GM23338 (cell line): Measurements from ENCODE around the gene CASR. TPM values are rescaled to one million over a fixed set of nuclear protein-coding genes. Genes with fewer than 3 reads are reported as not detected.

Source experiments
- ATAC-seq: fragments of 200-7000 bp; cut with Tn5 transposase; 3 replicates; pipeline ENCODE4 v1.9.1; 2020
- DNase-seq: peaks from one replicate; pipeline ENCODE4 v3.0.0-alpha.2; 2015; ENCODE audit warnings: low spot score
- H2AFZ ChIP-seq: fragments of 200-600 bp; sonication (generic); 2 replicates; pipeline ENCODE4 v1.8.0; 2016; ENCODE audit warnings: antibody characterized with exemption, mild to moderate bottlenecking, moderate library complexity
- H3F3A ChIP-seq: fragments of 200-600 bp; sonication (generic); replicated peaks from 2 replicates; pipeline ENCODE4 v1.8.0; 2017; ENCODE audit warnings: antibody characterized with exemption, mixed run types, low read depth
- H3K27ac ChIP-seq: fragments of 200-600 bp; sonication (generic); 2 replicates; pipeline ENCODE4 v1.6.1; 2016; ENCODE audit warnings: low read depth
- H3K27me3 ChIP-seq: fragments of 200-600 bp; sonication (generic); 2 replicates; pipeline ENCODE4 v1.8.0; 2016; ENCODE audit warnings: mild to moderate bottlenecking, mixed run types, moderate library complexity; ENCODE audit not compliant: insufficient read depth
- H3K36me3 ChIP-seq: fragments of 200-600 bp; sonication (generic); 2 replicates; pipeline ENCODE4 v1.8.0; 2016; ENCODE audit warnings: mild to moderate bottlenecking; ENCODE audit not compliant: insufficient read depth
- H3K4me1 ChIP-seq: fragments of 200-600 bp; sonication (generic); 2 replicates; pipeline ENCODE4 v1.8.0; 2016; ENCODE audit warnings: mild to moderate bottlenecking, moderate library complexity; ENCODE audit not compliant: insufficient read depth
- H3K4me2 ChIP-seq: fragments of 200-600 bp; sonication (generic); 2 replicates; pipeline ENCODE4 v1.7.1; 2017; ENCODE audit warnings: mixed run types
- H3K4me3 ChIP-seq: fragments of 200-600 bp; sonication (generic); 2 replicates; pipeline ENCODE4 v1.6.1; 2016; ENCODE audit warnings: mixed run types
- H3K79me2 ChIP-seq: fragments of 200-600 bp; sonication (generic); replicated peaks from 2 replicates; pipeline ENCODE4 v1.8.0; 2017; ENCODE audit warnings: mild to moderate bottlenecking; ENCODE audit not compliant: insufficient read depth
- H3K9me2 ChIP-seq: fragments of 200-600 bp; sonication (generic); 2 replicates; pipeline ENCODE4 v1.8.0; 2017; ENCODE audit not compliant: insufficient read depth
- H4K20me1 ChIP-seq: fragments of 200-600 bp; sonication (generic); replicated peaks from 2 replicates; pipeline ENCODE4 v1.8.0; 2017; ENCODE audit warnings: mild to moderate bottlenecking; ENCODE audit not compliant: insufficient read depth
- H3K27ac Mint-ChIP-seq: 2 replicates; pipeline ENCODE4 v1.8.0; 2020; ENCODE audit warnings: inconsistent platforms, mild to moderate bottlenecking, moderate library complexity, mixed read lengths
- H3K27me3 Mint-ChIP-seq: 3 replicates; pipeline ENCODE4 v1.8.0; 2022; ENCODE audit warnings: low read depth, mild to moderate bottlenecking, moderate library complexity, mixed read lengths, inconsistent platforms; ENCODE audit not compliant: insufficient read depth, poor library complexity
- H3K36me3 Mint-ChIP-seq: 3 replicates; pipeline ENCODE4 v1.8.0; 2021; ENCODE audit warnings: low read depth, mild to moderate bottlenecking, inconsistent platforms, moderate library complexity, mixed read lengths
- H3K4me1 Mint-ChIP-seq: 3 replicates; pipeline ENCODE4 v1.8.0; 2020; ENCODE audit warnings: mild to moderate bottlenecking, inconsistent platforms, mixed read lengths
- H3K4me3 Mint-ChIP-seq: 3 replicates; pipeline ENCODE4 v1.8.0; 2021; ENCODE audit warnings: moderate library complexity, mild to moderate bottlenecking, inconsistent platforms, mixed read lengths
- H3K9me3 Mint-ChIP-seq: 3 replicates; pipeline ENCODE4 v1.8.0; 2020; ENCODE audit warnings: moderate library complexity, mild to moderate bottlenecking, inconsistent platforms, mixed read lengths
- CREB1 ChIP-seq: fragments of 250-450 bp; sonication (Bioruptor Pico); IDR thresholded peaks from 2 replicates; pipeline ENCODE4 v1.5.0; 2020; ENCODE audit warnings: low read depth, mild to moderate bottlenecking, moderate library complexity
- EZH2phosphoT487 ChIP-seq: fragments of 200-600 bp; sonication (generic); IDR thresholded peaks from one replicate; pipeline ENCODE4 v1.8.1; 2018; ENCODE audit warnings: antibody characterized with exemption; ENCODE audit not compliant: unreplicated experiment
- POLR2AphosphoS5 ChIP-seq: IDR thresholded peaks from 2 replicates; pipeline ENCODE4 v1.6.1; 2016; ENCODE audit warnings: antibody characterized with exemption, low read depth
- STAT1 ChIP-seq: IDR thresholded peaks from one replicate; pipeline ENCODE4 v1.6.1; 2016; ENCODE audit warnings: antibody characterized with exemption; ENCODE audit not compliant: unreplicated experiment
- polyA plus RNA-seq: library from polyadenylated mRNA; unstranded; fragments of >200 nt; fragmentation: Nextera tagmentation; extraction: Ambion mirVana; gene quantifications from 2 replicates; pipeline ENCODE4 v1.2.1, GENCODE V29; 2016
- total RNA-seq: library from RNA; depleted of rRNA; stranded (reverse); fragments of >200 nt; shearing (Covaris generic); gene quantifications from 2 replicates; pipeline ENCODE4 v1.2.3, GENCODE V29; 2014
- TF ChIP-seq, protein P1 (sequence below): fragments of 250-450 bp; sonication (Bioruptor Pico); IDR thresholded peaks from 2 replicates; pipeline ENCODE4 v1.5.0; 2020; ENCODE audit warnings: mild to moderate bottlenecking, moderate library complexity
- TF ChIP-seq, protein P2 (sequence below), 2 experiments: fragments of 200-600 bp in 1 of 2; sonication (generic) in 1 of 2; conservative IDR thresholded peaks; 2 replicates each; pipeline versions ENCODE4 v1.5.1 to v1.6.1; 2016 to 2017; ENCODE audit warnings: antibody characterized with exemption in 2 of 2, low read depth in 2 of 2, mild to moderate bottlenecking in 2 of 2, moderate library complexity in 1 of 2

CASR gene
- total and polyA plus RNA-seq, 2 experiments from 2014 or later, result 0.08 to 0.56 TPM

DNA sequence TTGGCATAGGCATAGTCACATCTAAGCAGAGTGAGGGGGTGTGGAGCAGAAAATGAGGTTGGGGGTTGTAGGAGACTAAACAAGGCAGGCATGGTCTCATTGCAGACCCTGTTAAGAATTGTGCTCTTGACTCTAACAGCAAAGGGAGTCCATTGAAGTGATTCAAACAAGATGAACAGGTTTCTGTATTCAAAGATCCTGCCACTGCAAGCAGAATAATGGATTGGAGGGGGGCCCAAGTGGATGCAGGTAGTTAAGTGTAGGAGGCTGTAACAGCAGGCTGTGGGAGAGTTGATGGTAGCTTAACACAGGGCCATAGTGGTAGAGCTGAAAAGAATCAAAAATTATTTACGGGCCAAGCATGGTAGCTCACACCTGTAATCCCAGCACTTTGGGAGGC, 34.4 kb downstream of the CASR start (continued):
- TF ChIP-seq, protein P1, sequence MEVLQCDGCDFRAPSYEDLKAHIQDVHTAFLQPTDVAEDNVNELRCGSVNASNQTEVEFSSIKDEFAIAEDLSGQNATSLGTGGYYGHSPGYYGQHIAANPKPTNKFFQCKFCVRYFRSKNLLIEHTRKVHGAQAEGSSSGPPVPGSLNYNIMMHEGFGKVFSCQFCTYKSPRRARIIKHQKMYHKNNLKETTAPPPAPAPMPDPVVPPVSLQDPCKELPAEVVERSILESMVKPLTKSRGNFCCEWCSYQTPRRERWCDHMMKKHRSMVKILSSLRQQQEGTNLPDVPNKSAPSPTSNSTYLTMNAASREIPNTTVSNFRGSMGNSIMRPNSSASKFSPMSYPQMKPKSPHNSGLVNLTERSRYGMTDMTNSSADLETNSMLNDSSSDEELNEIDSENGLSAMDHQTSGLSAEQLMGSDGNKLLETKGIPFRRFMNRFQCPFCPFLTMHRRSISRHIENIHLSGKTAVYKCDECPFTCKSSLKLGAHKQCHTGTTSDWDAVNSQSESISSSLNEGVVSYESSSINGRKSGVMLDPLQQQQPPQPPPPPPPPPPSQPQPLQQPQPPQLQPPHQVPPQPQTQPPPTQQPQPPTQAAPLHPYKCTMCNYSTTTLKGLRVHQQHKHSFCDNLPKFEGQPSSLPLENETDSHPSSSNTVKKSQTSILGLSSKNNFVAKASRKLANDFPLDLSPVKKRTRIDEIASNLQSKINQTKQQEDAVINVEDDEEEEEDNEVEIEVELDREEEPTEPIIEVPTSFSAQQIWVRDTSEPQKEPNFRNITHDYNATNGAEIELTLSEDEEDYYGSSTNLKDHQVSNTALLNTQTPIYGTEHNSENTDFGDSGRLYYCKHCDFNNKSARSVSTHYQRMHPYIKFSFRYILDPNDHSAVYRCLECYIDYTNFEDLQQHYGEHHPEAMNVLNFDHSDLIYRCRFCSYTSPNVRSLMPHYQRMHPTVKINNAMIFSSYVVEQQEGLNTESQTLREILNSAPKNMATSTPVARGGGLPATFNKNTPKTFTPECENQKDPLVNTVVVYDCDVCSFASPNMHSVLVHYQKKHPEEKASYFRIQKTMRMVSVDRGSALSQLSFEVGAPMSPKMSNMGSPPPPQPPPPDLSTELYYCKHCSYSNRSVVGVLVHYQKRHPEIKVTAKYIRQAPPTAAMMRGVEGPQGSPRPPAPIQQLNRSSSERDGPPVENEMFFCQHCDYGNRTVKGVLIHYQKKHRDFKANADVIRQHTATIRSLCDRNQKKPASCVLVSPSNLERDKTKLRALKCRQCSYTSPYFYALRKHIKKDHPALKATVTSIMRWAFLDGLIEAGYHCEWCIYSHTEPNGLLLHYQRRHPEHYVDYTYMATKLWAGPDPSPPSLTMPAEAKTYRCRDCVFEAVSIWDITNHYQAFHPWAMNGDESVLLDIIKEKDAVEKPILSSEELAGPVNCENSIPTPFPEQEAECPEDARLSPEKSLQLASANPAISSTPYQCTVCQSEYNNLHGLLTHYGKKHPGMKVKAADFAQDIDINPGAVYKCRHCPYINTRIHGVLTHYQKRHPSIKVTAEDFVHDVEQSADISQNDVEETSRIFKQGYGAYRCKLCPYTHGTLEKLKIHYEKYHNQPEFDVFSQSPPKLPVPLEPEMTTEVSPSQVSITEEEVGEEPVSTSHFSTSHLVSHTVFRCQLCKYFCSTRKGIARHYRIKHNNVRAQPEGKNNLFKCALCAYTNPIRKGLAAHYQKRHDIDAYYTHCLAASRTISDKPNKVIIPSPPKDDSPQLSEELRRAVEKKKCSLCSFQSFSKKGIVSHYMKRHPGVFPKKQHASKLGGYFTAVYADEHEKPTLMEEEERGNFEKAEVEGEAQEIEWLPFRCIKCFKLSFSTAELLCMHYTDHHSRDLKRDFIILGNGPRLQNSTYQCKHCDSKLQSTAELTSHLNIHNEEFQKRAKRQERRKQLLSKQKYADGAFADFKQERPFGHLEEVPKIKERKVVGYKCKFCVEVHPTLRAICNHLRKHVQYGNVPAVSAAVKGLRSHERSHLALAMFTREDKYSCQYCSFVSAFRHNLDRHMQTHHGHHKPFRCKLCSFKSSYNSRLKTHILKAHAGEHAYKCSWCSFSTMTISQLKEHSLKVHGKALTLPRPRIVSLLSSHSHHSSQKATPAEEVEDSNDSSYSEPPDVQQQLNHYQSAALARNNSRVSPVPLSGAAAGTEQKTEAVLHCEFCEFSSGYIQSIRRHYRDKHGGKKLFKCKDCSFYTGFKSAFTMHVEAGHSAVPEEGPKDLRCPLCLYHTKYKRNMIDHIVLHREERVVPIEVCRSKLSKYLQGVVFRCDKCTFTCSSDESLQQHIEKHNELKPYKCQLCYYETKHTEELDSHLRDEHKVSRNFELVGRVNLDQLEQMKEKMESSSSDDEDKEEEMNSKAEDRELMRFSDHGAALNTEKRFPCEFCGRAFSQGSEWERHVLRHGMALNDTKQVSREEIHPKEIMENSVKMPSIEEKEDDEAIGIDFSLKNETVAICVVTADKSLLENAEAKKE (CRISPR knock-in tag), result no peak
- TF ChIP-seq, protein P2, sequence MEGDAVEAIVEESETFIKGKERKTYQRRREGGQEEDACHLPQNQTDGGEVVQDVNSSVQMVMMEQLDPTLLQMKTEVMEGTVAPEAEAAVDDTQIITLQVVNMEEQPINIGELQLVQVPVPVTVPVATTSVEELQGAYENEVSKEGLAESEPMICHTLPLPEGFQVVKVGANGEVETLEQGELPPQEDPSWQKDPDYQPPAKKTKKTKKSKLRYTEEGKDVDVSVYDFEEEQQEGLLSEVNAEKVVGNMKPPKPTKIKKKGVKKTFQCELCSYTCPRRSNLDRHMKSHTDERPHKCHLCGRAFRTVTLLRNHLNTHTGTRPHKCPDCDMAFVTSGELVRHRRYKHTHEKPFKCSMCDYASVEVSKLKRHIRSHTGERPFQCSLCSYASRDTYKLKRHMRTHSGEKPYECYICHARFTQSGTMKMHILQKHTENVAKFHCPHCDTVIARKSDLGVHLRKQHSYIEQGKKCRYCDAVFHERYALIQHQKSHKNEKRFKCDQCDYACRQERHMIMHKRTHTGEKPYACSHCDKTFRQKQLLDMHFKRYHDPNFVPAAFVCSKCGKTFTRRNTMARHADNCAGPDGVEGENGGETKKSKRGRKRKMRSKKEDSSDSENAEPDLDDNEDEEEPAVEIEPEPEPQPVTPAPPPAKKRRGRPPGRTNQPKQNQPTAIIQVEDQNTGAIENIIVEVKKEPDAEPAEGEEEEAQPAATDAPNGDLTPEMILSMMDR (conservative IDR thresholded peaks at IDR 0.05; ENCODE audit: low read depth in 2 of 2), result no peak
- TF ChIP-seq CREB1 (CRISPR knock-in tag) (no peak), EZH2phosphoT487 (no peak), STAT1 (no peak)

DNA sequence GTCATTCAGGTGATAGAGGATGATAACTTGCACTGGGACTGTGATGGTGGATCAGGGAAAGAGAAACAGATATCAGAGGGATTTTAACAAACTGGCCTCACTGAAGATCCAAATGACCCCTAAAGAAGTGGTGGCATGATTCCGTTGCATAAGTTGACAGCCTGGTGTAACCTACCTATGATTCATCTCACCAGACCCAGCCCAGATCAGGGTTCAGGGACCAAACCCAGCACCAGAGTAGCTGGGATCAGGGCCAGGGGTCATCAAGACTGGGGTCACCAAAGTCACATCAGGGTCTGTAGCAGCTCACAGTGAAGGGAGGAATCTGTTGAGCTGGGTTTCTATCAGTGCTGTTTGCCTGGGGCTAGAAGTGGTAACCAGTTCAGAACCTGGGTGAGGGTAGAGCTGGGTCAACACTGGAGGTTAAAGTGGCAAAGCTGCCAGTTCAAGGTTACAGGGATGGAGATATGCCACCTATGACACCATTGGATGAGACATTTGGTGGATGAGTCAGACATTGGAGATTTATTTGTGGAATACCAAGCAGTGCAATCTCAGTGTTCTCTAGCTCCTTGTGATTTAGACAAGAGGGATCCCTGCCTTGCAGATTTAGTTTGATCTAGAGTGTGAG, 35.9 kb downstream of the CASR start:
- DNase-seq (no peak), ATAC-seq (no peak)
- Histone ChIP-seq H3K4me1 (no peaks in the 10 kb centered on the region), H3K4me2 (no peak overlapping the region), H3K4me3 (no peak overlapping the region), H3K27ac (no peak overlapping the region), H3K79me2 (no peaks in the 10 kb centered on the region), H3K36me3 (no peaks in the 10 kb centered on the region), H4K20me1 (no peaks in the 10 kb centered on the region), H3K27me3 (no peaks in the 10 kb centered on the region), H3K9me2 (no peaks in the 10 kb centered on the region), H2AFZ (no peak overlapping the region), H3F3A (no peaks in the 10 kb centered on the region)
- Mint-ChIP-seq H3K4me1 (peaks cover 3% of the 10 kb centered on the region; the same call in 2 of the 3 replicates), H3K36me3 (no peaks in the 10 kb centered on the region), H3K27me3 (peaks cover 5% of the 10 kb centered on the region), H3K4me3 (no peak overlapping the region), H3K27ac (no peak overlapping the region), H3K9me3 (0 out of 3 replicates have a peak, but pooled peaks cover 3% of the 10 kb centered on the region)
- TF ChIP-seq, protein P1 (CRISPR knock-in tag), result no peak
- no peak for TF ChIP-seq POLR2AphosphoS5
